Astrocyte (in vitro differentiated cells and primary cell): ENCODE measurements around the gene FLT1. TPM values are rescaled to one million over a fixed set of nuclear protein-coding genes. Genes with fewer than 3 reads are reported as not detected.

Experiments
- DNase-seq: peaks from one replicate; pipeline ENCODE4 v3.0.0-alpha.2; 2010; ENCODE audit warnings: low read depth
- FAIRE-seq: peaks from 2 replicates; lab custom pipeline; 2011; peaks lifted over from hg19 to GRCh38; lab: Jason Lieb, UNC
- H2AFZ ChIP-seq: 2 replicates; pipeline ENCODE4 v1.6.0; 2012; ENCODE audit warnings: low read depth, low read length, inconsistent platforms
- H3K27ac ChIP-seq: 2 replicates; pipeline ENCODE4 v1.5.1; 2011; ENCODE audit warnings: low read depth, low read length, inconsistent platforms
- H3K27me3 ChIP-seq: 2 replicates; pipeline ENCODE4 v1.6.0; 2011; ENCODE audit warnings: low read length, inconsistent platforms; ENCODE audit not compliant: insufficient read depth
- H3K36me3 ChIP-seq: 2 replicates; pipeline ENCODE4 v1.5.1; 2011; ENCODE audit warnings: low read length, inconsistent platforms; ENCODE audit not compliant: insufficient read depth
- H3K4me1 ChIP-seq: 2 replicates; pipeline ENCODE4 v1.5.1; 2011; ENCODE audit warnings: low read length, inconsistent platforms; ENCODE audit not compliant: insufficient read depth
- H3K4me2 ChIP-seq: 2 replicates; pipeline ENCODE4 v1.6.0; 2012; ENCODE audit warnings: low read length, inconsistent platforms
- H3K4me3 ChIP-seq: 2 replicates; pipeline ENCODE4 v1.5.1; 2011; ENCODE audit warnings: low read depth, mild to moderate bottlenecking, low read length, inconsistent platforms; ENCODE audit not compliant: insufficient read depth
- H3K79me2 ChIP-seq: 2 replicates; pipeline ENCODE4 v1.6.0; 2012; ENCODE audit warnings: mild to moderate bottlenecking, low read length, inconsistent platforms; ENCODE audit not compliant: insufficient read depth
- H3K9ac ChIP-seq: 2 replicates; pipeline ENCODE4 v1.6.0; 2012; ENCODE audit warnings: mild to moderate bottlenecking, low read length, inconsistent platforms
- H3K9me3 ChIP-seq: 2 replicates; pipeline ENCODE4 v1.5.1; 2012; ENCODE audit warnings: low read depth, mild to moderate bottlenecking, low read length, inconsistent platforms; ENCODE audit not compliant: insufficient read depth
- H4K20me1 ChIP-seq: 2 replicates; pipeline ENCODE4 v1.6.0; 2012; ENCODE audit warnings: low read length, inconsistent platforms; ENCODE audit not compliant: insufficient read depth
- H3K27ac Mint-ChIP-seq: one replicate; pipeline ENCODE4 v1.8.0; 2021; ENCODE audit warnings: mild to moderate bottlenecking, mixed read lengths; ENCODE audit not compliant: unreplicated experiment
- H3K27me3 Mint-ChIP-seq: one replicate; pipeline ENCODE4 v1.8.0; 2021; ENCODE audit warnings: low read depth, mixed read lengths; ENCODE audit not compliant: unreplicated experiment
- H3K36me3 Mint-ChIP-seq: one replicate; pipeline ENCODE4 v1.8.0; 2021; ENCODE audit warnings: low read depth, mixed read lengths; ENCODE audit not compliant: unreplicated experiment
- H3K4me1 Mint-ChIP-seq: one replicate; pipeline ENCODE4 v1.8.0; 2021; ENCODE audit warnings: low read depth, mixed read lengths; ENCODE audit not compliant: unreplicated experiment
- H3K4me3 Mint-ChIP-seq: one replicate; pipeline ENCODE4 v1.8.0; 2021; ENCODE audit warnings: mild to moderate bottlenecking, moderate library complexity, mixed read lengths; ENCODE audit not compliant: unreplicated experiment
- H3K9me3 Mint-ChIP-seq: one replicate; pipeline ENCODE4 v1.8.0; 2021; ENCODE audit warnings: mild to moderate bottlenecking, mixed read lengths; ENCODE audit not compliant: unreplicated experiment
- EZH2 ChIP-seq: IDR thresholded peaks from 2 replicates; pipeline ENCODE4 v1.6.1; 2012; ENCODE audit warnings: mild to moderate bottlenecking, low read length, inconsistent platforms; ENCODE audit not compliant: insufficient read depth
- total RNA-seq: library from RNA; stranded (reverse); gene quantifications from 2 replicates; pipeline ENCODE4 v1.2.1, GENCODE V29; 2021
- TF ChIP-seq, protein P1 (sequence below): IDR thresholded peaks from 2 replicates; pipeline ENCODE4 v1.5.1; 2011; ENCODE audit warnings: low read depth, mild to moderate bottlenecking, inconsistent platforms, low read length, moderate library complexity; ENCODE audit not compliant: insufficient read depth

FLT1 gene
- total RNA-seq, 1 donor from 2014 or later, result 7.3 TPM

DNA sequence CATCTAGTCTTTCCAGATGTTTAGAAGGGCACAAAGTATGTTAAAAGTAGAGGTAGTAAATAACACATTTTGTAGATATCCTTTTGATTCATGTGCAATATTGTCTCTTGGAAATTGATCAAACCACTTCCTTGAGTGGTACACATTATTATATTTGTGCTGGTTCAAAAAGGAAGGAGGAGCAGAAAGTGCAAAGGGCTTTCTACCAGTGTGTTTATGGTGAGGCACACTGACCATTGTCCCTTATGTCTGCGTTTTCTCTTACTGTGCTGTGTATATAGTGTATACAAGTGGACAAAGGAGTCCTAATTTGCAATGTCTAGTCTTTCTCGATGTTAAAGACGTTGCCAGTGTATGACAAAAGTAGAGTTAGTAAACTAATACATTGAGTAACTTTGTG lies 41.4 kb upstream of the FLT1 start:
- Histone ChIP-seq H3K79me2 (no peaks in the 10 kb centered on the region), H4K20me1 (no peaks in the 10 kb centered on the region), H3K4me1 (peaks cover 4% of the 10 kb centered on the region), H3K36me3 (no peaks in the 10 kb centered on the region), H3K27ac (no peak overlapping the region), H3K27me3 (peaks cover 5% of the 10 kb centered on the region), H3K9me3 (no peaks in the 10 kb centered on the region), H3K9ac (no peak overlapping the region), H2AFZ (no peak overlapping the region), H3K4me2 (no peak overlapping the region), H3K4me3 (no peak overlapping the region)
- Mint-ChIP-seq H3K9me3 (peaks cover 7% of the 10 kb centered on the region), H3K4me1 (peaks cover 2% of the 10 kb centered on the region), H3K4me3 (no peak overlapping the region), H3K36me3 (no peaks in the 10 kb centered on the region), H3K27me3 (peaks cover 12% of the 10 kb centered on the region), H3K27ac (no peak overlapping the region)
- FAIRE-seq, result no peak
- DNase-seq, result no peak
- TF ChIP-seq, protein P1, sequence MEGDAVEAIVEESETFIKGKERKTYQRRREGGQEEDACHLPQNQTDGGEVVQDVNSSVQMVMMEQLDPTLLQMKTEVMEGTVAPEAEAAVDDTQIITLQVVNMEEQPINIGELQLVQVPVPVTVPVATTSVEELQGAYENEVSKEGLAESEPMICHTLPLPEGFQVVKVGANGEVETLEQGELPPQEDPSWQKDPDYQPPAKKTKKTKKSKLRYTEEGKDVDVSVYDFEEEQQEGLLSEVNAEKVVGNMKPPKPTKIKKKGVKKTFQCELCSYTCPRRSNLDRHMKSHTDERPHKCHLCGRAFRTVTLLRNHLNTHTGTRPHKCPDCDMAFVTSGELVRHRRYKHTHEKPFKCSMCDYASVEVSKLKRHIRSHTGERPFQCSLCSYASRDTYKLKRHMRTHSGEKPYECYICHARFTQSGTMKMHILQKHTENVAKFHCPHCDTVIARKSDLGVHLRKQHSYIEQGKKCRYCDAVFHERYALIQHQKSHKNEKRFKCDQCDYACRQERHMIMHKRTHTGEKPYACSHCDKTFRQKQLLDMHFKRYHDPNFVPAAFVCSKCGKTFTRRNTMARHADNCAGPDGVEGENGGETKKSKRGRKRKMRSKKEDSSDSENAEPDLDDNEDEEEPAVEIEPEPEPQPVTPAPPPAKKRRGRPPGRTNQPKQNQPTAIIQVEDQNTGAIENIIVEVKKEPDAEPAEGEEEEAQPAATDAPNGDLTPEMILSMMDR, result no peak
- no peak for TF ChIP-seq EZH2

GRCh38 chr13:28535734-28536133 lies 40.8 kb upstream of the FLT1 start:
- no peak for FAIRE-seq
- peaks cover 2% of the 10 kb centered on the region for H3K4me1 Mint-ChIP-seq
- H4K20me1 ChIP-seq, result no peaks in the 10 kb centered on the region
- no peak overlapping the region for H3K4me3 Mint-ChIP-seq
- H3K27ac Mint-ChIP-seq, result no peak overlapping the region
- no peak for DNase-seq
- H3K79me2 ChIP-seq, result no peaks in the 10 kb centered on the region
- peaks cover 7% of the 10 kb centered on the region for H3K9me3 Mint-ChIP-seq
- no peaks in the 10 kb centered on the region for H3K9me3 ChIP-seq
- H3K27me3 Mint-ChIP-seq, result peaks cover 12% of the 10 kb centered on the region
- H3K4me3 ChIP-seq, result no peak overlapping the region
- no peak overlapping the region for H2AFZ ChIP-seq
- H3K27ac ChIP-seq, result no peak overlapping the region
- H3K9ac ChIP-seq, result no peak overlapping the region
- peaks cover 10% of the 10 kb centered on the region for H3K4me1 ChIP-seq
- TF ChIP-seq, protein P1, result no peak
- TF ChIP-seq EZH2, result no peak
- no peaks in the 10 kb centered on the region for H3K36me3 ChIP-seq
- H3K4me2 ChIP-seq, result no peak overlapping the region
- no peaks in the 10 kb centered on the region for H3K36me3 Mint-ChIP-seq
- peaks cover 5% of the 10 kb centered on the region for H3K27me3 ChIP-seq

DNA sequence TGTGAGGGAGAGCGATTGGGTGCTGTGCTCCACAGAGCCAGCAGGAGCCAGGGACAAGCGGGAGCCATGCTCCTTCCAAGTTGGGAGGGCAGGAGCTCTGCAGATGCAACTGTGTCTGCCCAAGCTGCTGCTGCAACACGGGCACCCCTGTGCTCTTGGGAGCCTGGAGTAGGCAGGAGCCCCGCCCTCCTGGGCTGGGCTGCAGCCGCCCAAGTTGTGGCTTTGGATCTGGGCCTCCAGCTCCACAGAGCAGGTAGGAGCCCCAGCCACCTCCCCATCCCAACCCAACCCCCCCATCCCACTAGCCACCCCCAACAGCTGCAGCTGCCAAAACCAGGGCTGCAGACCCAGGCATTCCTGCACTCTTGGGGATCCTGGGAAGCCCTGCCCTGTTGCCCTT lies 39.9 kb upstream of the FLT1 start:
- FAIRE-seq, result no peak
- Histone ChIP-seq H3K9me3 (no peaks in the 10 kb centered on the region), H3K4me2 (no peak overlapping the region), H3K36me3 (no peaks in the 10 kb centered on the region), H3K4me3 (no peak overlapping the region), H2AFZ (no peak overlapping the region), H3K79me2 (no peaks in the 10 kb centered on the region), H3K4me1 (peaks cover 10% of the 10 kb centered on the region), H3K27me3 (peaks cover 5% of the 10 kb centered on the region), H3K27ac (no peak overlapping the region), H3K9ac (no peak overlapping the region), H4K20me1 (no peaks in the 10 kb centered on the region)
- no peak for TF ChIP-seq EZH2
- TF ChIP-seq, protein P1, result no peak
- Mint-ChIP-seq H3K9me3 (peaks cover 7% of the 10 kb centered on the region), H3K27me3 (peaks cover 12% of the 10 kb centered on the region), H3K36me3 (no peaks in the 10 kb centered on the region), H3K27ac (no peak overlapping the region), H3K4me1 (peaks cover 2% of the 10 kb centered on the region), H3K4me3 (no peak overlapping the region)
- DNase-seq, result no peak
